NCI-H2081 (cell line): ENCODE results near the gene ST3GAL2.

Source experiments
- DNase-seq, 2 experiments: peaks; one replicate each; lab custom pipeline; 2025; lab: John Stamatoyannopoulos, UW

Gene ST3GAL2, protein sequence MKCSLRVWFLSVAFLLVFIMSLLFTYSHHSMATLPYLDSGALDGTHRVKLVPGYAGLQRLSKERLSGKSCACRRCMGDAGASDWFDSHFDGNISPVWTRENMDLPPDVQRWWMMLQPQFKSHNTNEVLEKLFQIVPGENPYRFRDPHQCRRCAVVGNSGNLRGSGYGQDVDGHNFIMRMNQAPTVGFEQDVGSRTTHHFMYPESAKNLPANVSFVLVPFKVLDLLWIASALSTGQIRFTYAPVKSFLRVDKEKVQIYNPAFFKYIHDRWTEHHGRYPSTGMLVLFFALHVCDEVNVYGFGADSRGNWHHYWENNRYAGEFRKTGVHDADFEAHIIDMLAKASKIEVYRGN

DNA sequence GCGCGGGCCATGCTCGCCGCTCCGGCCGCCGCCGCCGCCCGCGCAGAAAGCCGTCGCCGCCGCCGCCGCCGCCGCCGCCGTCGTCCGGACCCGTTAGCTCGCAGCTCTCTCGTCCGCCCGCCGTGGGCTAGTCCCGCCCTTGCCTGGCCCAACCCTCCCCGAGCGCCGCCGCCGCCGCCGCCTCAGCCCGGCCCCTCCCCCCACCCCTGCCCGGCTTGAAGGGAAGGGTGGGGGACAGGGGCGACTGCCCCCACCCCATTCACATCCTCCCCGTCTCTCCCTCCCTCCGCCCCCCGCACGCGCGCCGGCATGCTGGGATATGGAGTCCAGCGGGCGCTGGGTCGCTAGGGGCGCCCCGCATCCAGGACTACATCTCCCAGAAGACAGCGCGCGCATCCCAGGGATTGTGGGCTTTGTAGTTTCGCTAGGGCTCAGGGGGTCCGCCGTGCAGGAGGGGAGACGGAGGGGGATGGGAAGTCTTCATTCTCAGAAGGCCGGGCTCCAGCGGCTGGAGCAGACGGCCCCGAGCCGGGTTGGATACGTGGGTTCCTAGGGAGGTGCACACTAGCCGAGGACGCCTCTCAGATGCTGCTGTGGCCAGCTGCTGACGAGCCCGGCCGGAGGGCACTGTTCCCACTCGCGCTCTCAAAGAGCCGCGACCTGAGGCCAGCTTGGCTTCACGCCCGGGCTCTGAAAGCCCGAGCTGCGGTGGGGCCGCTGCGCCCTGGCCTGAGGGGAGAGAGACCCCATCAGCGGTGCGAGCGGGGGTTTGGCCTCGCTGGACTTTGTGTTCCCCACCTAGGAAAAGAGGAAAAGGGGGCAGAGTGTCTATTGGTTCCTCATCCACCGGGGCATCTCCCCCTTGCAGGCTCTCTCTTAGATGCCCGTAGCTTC is at the start of gene ST3GAL2:
ST3GAL2 (minus strand) TSS at position 132 of the 894 bp plus-strand sequence. CDS start 40,570 bp downstream, outside the sequence.
- DNase-seq = peak; percentile 87 to 89

DNA sequence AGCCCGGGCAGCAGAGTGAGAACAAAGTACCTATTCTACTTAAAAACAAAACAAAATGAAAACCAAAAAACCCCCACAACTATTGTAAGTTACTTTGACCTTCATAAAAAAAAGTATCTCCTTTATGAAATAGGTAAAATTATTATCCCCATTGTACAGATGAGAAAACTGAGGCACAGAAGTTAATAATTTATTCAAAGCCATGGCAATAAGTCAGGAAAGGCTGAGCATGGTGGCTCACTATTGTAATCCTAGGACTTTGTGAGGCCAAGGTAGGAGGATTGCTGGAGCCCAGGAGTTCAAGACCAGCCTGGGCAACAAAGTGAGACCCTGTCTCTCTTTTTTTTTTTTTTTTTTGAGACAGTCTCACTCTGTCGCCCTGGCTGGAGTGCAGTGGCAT is 46.0 kb upstream of the ST3GAL2 start:
- no peak for DNase-seq

DNA sequence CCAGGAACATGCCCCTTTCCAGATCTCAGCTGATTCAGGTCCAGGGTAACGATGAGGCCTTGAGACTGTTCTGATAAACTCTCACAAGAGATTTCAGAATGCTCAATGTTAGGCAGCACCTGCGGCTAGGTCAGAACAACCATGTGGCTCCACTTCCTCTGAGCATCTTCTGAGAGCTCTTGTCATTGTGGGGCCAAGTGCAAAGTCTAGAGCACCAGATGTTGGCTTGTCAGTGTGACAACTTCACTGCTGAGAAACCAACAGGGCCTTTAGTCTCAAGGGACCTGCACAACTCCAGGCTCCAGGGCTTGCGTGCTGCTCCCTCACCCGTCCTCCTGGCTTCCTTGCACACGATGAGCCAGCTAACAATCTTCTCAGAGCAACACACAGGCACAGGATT is 44.5 kb upstream of the ST3GAL2 start:
- DNase-seq = no peak

DNA sequence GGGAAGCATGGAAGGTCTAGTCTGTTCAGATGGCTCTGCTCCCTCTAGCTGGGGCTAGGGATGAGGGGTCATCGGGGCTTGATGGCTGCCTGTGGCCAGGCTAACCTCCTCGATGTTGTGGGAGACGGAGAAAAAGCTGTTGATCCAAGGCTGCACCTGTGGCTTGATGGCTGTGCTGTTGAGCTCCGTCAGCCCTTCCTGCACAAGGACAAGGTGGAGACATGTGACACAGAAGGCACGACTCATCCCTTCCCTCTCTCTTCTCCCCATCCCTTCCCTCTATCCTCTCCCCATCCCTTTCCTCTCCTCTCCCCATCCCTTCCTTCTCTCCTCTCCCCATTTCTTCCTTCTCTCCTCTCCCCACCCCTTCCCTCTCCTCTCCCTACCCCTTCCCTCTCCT is 43.7 kb upstream of the ST3GAL2 start:
- DNase-seq = no peak

DNA sequence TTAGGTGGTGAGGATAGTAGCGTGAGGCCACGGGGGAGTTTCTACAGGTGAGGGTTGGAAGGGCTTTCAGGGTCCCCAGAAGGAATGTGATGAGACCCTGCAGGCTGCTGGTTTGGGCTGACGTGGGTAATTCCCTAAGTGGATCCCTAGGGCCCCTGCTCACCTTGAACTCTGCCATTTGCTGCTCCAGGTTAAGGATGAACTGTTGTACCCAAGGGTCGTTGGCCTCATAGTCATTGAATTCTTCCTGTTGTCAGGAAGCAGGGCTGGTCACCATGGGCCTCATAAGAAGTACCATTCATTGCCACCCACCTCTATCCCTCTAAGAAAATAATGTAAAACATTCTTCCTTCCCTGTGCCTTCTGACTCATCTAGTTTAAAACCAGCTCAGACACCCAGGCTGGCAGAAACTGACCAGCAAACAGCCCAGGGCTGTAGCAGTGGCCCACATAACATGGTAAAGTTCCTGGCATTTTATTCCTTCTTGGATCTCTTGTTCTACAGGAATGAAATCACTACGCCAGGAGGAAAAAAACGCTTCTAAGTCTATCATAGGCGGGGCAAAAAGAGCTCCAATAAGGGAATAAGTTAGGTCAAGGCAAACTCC is 43.1 kb upstream of the ST3GAL2 start:
- DNase-seq = no peak

DNA sequence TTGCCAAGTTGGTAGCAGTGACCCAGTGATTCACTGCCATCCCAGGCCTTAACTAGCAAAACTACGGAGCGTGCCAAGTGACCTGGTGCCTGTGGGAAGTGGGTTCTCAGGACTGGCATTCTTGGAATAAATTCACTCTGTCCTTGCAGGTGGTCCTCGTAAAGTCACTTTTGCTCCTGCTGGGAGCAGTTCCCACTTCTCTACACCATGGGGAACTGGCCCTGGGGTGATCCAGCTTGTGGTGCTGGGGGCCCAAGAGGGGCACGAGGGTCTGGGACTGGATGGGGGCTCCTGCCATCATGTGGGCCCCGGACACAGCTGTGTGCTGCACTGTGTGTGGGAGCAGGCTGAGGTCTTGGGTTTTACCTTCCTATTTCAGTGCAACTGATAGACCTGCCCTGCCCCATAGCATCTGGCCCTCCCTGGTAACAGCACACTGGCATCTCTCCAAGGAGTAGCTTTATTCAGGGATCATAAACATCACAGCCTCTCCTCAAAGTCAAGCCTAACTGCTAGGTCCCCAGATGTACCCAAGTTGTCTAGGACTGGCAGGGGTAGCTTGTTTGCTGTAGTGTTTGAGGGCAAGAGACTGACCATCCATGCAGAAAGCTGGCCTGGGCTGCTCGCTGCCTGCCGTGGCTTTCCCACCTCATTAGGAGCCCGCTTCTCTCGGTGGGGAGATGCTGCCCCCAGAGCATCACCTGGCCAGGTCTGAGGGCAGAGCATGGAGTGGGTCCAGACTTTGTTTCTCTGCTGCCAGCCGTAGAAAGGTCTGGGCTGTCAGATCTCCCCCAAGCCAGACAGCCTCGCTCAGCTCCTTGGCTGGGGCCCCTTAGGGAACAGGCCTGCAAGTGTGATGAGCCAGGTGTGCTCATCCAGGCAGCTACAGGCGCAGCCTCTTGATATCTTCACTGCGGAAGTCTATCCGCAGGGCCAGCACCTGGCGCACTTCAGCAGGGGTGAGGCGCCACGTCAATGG is 41.5 kb upstream of the ST3GAL2 start:
- no peak for DNase-seq

DNA sequence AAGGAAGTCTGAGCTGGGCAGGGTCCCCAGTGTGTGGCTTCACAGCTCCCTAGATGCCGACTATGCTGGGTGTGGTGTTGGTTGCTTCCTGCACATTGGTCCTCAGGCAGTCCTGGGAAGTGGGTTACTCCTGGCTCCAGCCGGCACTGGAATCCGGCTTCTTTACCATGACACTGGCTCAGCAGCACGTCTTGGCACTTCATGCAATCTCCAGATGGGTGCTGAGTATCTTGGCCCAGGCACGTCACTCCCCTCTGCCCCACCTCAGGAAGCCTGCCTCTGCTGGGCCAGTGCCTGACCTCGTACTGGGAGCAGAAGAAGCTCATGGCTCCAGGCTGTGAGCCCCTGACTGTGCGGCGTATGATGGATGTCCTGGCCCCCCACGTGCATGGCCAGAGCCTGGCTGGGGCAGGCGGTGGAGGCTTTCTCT is 40.0 kb upstream of the ST3GAL2 start:
- DNase-seq = no peak

DNA sequence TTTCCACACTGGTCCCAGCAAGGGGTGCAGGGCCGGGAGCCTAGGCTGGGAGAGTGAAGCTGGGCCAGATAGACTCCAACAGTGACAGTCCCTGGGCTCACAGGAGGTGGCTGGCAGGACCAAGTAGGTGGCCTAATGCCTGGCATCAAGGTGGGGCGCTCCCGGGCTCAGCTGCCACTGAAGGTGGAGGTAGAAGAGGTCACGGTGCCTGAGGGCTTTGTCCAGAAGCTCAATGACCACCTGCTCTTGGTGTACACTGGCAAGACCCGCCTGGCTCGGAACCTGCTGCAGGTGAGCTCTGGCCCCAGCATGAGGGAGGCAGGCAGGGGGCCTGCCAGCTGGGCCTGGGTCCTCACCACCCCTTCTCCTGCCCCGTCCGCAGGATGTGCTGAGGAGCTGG is 39.3 kb upstream of the ST3GAL2 start:
- no peak for DNase-seq

DNA sequence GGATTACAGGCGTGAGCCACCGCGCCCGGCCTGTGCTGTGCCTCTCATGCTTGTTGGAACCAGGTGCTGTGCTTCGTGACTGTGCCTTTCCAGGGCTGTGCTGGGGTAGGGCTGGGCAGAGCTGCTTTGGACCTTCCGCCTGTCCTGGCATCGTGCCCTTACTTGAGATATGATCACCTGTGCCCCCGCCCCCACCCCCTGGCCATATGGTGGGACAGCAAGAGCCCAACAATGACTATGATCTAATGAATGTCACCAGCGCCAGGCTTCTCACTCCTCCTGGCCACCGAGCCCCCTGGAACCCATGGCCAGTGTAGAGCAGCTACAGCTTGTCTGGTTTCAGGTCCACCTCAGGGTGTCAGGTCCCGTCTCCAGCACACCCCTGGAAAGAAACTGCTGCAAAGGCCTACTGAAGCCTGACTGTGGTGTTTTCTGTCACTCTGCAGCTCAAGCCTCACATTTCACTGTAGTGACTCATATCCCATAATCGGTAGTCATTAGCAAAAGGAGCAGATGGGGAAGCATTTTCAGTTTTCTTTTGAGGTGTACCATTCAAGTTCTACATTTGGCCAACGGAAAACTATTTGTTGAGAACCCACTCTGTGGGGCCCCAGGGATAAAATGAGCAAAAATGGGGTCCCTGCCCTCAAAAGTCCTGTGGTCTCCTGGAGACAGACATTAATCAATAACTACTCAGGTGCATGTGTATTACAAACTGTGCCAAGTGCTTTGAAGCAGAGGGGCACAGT is 37.5 kb upstream of the ST3GAL2 start:
- DNase-seq = no peak

DNA sequence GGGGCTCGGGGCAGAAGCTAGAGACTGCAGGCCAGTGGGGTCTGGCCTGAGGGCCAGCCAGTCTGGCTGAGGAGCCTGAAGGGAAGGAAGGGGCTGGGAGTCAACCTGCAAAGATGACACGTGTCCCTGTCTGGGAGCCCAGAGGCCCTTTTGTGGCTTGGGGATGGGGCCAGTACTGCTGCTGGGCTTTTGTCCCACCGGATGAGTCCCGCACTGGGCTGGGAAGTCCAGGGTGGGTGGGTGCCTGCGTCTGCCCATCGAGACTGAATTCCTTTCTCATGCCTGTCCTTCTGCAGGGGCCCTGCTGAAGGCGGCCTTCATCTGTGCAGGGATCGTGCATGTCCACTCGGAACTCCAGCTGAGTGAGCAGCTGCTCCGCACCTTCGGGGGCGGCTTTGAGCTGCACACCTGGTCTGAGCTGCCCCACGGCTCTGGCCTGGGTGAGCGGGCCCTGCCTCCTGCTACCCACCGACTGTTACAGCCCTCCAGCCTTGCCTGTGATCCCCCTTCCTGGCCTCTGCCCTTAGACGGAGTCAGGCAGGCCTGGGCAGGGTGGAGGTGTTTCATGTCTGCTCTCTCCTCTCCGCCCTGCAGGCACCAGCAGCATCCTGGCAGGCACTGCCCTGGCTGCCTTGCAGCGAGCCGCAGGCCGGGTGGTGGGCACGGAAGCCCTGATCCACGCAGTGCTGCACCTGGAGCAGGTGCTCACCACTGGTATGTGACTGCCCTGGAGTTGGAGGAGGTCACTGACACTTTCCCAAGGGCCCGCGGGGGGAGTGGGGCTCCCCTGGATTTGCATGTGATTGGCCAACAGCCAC is 36.4 kb upstream of the ST3GAL2 start:
- no peak for DNase-seq

DNA sequence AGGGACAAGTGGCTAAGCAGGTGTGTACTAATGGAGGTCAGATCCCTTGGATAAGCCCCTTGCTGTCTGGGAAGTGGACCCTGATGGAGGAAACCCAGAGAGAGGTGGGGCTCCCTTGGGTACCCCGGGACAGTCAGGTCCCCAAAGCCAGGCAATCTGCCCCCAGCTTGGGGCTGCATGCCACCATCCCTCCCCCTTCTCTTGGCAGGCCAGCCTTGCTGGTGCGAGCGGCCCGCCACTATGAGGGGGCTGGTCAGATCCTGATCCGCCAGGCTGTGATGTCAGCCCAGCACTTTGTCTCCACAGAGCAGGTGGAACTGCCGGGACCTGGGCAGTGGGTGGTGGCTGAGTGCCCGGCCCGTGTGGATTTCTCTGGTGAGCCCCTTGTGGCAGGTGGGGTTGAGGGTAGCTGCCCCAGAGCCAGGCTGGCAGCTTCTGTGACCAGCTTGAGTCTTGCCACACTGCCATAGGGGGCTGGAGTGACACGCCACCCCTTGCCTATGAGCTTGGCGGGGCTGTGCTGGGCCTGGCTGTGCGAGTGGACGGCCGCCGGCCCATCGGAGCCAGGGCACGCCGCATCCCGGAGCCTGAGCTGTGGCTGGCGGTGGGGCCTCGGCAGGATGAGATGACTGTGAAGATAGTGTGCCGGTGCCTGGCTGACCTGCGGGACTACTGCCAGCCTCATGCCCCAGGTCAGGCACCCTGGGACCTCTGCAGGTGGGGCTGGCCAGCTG is 35.6 kb upstream of the ST3GAL2 start:
- no peak for DNase-seq

DNA sequence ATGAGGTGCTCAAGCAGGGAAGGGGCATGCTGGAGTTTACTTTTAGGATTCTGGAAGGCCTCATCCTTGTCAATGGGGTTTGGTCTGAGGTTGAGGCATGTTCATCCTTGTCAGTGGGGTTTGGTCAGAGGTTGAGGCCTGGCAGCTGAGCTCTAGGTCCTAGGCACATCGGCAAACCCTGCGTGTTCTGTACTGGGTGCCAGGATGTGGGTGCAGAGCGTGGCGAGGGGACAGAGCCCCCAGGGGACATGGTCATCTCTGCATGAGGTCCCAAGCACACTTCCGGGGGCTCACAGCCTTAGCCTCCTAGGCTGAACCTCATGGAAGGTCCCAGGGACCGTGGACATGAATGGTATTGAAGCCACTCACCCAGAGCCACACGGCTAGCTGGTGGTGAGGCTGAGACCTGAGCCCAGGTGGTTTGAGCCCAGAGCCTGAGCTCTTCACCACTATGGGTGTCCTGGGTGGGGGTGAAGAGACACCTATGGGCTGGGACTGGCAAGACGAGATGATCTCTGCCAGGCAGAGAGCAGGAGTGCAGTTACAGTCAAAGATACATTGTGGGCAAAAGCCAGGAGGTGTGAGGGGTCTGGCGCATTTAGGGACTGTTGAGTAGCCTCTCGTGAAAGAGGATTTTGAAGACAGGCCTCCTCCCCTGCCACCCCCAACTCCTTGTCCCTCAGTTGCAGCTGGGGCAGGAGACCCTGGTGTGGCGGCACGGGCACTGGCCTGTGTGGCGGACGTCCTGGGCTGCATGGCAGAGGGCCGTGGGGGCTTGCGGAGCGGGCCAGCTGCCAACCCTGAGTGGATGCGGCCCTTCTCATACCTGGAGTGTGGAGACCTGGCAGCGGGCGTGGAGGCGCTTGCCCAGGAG is 34.8 kb upstream of the ST3GAL2 start:
- DNase-seq = no peak

DNA sequence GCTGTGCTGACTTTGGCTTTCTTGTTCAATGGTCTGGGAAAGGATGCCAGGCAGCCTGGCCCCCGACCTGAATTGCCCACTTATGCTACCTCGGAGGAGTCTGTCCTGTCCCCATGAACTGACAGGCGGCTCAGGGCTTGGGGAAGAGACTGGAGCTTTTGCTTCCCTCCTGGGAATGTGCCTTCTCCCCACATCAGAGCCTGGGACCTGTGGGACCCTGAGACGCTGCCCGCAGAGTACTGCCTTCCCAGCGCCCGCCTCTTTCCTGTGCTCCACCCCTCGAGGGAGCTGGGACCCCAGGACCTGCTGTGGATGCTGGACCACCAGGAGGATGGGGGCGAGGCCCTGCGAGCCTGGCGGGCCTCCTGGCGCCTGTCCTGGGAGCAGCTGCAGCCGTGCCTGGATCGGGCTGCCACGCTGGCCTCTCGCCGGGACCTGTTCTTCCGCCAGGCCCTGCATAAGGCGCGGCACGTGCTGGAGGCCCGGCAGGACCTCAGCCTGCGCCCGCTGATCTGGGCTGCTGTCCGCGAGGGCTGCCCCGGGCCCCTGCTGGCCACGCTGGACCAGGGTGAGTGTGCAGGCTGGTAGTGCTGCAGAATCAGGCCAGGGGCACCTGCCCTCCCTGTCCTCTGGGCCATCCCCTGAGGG is 34.0 kb upstream of the ST3GAL2 start:
- no peak for DNase-seq

DNA sequence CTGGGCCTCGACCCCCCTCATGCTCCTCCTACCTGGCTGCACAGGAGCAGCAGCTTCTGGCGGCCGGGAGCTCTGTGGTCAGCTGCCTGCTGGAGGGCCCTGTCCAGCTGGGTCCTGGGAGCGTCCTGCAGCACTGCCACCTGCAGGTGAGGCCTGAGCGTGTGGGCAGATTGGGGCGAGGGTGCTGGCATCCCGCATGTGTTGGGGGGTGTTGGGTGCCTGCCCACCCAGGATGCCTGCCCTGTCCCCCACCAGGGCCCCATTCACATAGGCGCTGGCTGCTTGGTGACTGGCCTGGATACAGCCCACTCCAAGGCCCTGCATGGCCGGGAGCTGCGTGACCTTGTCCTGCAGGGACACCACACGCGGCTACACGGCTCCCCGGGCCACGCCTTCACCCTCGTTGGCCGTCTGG is 32.0 kb upstream of the ST3GAL2 start:
- DNase-seq = no peak

DNA sequence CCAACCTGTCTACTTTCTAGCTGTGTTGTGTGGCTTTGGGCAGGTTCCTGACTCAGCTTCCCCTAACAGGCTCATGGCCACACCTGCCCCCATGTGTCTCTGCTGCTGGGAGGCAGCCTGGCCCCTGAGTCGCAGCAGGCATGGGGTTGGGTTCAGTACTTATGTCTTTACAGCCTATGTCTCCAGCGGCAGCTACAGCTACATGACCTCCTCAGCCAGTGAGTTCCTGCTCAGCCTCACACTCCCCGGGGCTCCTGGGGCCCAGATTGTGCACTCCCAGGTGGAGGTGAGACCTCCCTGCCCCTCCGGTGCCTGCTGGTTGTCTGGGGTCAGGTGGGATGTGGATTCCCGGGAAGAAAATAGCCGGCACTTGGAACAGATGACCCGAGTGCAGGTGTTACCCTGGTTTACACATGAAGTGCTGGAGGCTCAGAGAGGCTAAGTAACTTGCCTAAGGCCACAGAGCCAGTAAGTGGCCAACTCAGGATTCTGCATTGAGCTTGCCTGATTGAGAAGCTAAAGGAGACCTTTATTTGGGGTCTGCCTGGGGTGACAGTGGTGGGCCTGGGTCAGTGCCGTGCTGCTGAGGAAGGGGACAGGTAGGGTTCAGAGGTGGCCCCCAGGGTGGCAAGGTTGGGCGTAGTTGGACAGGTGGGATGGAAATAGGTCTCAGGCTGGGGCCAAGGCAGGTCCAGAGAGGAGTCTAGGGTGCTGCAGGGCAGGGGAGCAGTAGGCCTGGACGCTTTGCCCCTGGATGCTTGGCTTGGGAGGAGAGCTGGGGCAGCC is 31.4 kb upstream of the ST3GAL2 start:
- DNase-seq = no peak

DNA sequence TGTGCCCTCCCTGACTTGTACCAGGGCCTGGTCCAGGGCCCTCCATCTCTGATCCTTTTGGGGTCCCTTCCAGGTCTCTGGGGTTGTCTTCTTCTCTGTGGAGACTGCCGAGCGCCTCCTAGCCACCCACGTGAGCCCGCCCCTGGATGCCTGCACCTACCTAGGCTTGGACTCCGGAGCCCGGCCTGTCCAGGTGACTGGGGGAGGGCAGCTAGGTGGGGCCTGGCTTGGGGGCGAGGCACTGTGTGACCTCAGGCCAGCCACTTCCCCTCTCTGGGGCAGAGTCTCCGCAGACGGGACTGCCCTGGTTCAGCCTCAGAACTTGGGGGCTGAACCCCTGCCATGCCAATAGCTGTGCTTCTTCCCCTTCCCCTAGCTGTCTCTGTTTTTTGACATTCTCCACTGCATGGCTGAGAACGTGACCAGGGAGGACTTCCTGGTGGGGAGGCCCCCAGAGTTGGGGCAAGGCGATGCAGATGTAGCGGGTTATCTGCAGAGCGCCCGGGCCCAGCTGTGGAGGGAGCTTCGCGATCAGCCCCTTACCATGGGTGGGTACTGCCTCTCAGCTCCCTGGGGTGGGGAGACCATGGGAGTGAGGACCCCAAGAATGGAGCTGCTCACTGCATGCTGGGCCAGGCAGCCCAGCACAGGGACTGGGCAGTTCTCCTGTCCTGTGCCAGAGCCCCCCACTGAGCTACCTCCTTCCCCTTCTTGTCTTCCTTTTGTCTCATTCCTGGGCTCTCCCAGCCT is 30.1 kb upstream of the ST3GAL2 start:
- no peak for DNase-seq
